Effector memory CD4-positive, alpha-beta T cell (primary cell): ENCODE data around the gene FEZF2.

ENCODE experiments used
- DNase-seq, 3 donors: peaks; one replicate each; pipeline ENCODE4 v3.0.0-alpha.2; 2020
- H3K27ac ChIP-seq: 2 replicates; pipeline ENCODE4 v1.7.0; 2013; ENCODE audit warnings: mild to moderate bottlenecking, low read length, moderate library complexity; ENCODE audit not compliant: insufficient read depth, poor library complexity, severe bottlenecking
- H3K27me3 ChIP-seq: replicated peaks from 2 replicates; pipeline ENCODE4 v1.7.0; 2013; ENCODE audit warnings: mild to moderate bottlenecking, low read length; ENCODE audit not compliant: insufficient read depth, control insufficient read depth, poor library complexity, severe bottlenecking
- H3K36me3 ChIP-seq: 2 replicates; pipeline ENCODE4 v1.7.0; 2013; ENCODE audit warnings: mild to moderate bottlenecking, low read length, moderate library complexity; ENCODE audit not compliant: control insufficient read depth, insufficient read depth
- H3K4me1 ChIP-seq: 2 replicates; pipeline ENCODE4 v1.7.0; 2013; ENCODE audit warnings: low read length, mild to moderate bottlenecking; ENCODE audit not compliant: control insufficient read depth, insufficient read depth, poor library complexity, severe bottlenecking
- H3K4me3 ChIP-seq: 2 replicates; pipeline ENCODE4 v1.7.0; 2013; ENCODE audit warnings: low read length, low read depth, mild to moderate bottlenecking; ENCODE audit not compliant: insufficient read depth, poor library complexity, severe bottlenecking
- H3K9me3 ChIP-seq: 2 replicates; pipeline ENCODE4 v1.7.0; 2013; ENCODE audit warnings: mild to moderate bottlenecking, low read length, moderate library complexity; ENCODE audit not compliant: control insufficient read depth

The FEZF2 gene

DNA sequence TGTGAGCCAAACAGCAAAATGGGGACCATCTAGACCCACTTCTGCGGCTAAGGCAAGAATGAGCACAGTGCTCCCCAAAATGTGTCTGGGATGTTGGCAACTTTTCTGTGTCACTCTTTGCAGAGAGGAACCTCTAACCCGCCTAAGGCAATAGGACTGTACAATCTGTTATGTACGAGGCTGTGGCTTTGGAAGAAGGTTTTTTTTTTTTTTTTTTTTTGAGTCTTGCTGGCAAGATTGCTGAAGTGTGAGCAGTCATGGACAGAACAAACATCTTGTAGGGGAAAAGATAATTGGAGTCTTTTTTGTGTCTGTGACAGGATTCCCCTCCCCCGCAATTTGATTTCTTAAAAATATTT, 7.2 kb downstream of the FEZF2 start:
- H3K9me3 ChIP-seq, result no peaks in the 10 kb centered on the region
- H3K27me3 ChIP-seq, result no peaks in the 10 kb centered on the region
- H3K27ac ChIP-seq, result no peak overlapping the region
- DNase-seq, result no peak
- H3K36me3 ChIP-seq, result no peaks in the 10 kb centered on the region
- no peaks in the 10 kb centered on the region for H3K4me1 ChIP-seq
- H3K4me3 ChIP-seq, result no peak overlapping the region

DNA sequence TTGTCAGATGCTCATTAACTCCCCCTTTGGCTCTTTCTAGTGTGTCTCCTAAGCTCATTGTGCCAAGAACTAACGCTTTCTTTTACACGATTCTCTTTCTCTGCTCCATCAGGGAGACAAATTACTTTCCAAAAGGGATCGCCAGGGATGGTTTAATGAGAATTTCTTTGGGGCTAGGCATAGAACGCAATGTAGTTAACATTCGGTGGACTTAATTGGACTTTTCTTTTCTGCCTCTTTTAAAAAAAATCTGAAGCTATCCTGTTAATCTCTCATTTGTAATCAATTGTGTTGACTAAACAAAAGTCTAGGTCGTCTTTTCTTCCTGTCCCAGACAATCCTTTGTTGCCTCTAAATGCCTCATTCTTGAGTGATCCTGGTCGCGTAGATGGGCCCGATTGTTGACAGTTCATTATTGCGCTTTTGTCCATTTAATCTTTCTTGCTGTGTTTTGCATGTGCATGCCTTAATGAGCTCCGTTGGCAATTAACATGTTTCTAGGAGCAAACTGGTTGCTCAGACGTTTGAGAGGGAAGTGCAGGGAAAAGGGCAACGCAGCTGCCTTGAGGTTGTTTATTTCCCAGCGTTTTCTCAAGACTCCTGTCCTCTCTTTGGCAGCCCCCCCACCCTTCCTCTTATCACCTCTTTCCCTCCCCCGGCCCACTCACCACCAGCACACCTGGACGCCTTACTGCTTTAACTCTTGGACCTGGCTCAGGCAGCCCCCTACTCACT, 7.8 kb downstream of the FEZF2 start:
- no peak for DNase-seq
- Histone ChIP-seq H3K4me1 (no peaks in the 10 kb centered on the region), H3K4me3 (no peak overlapping the region), H3K9me3 (no peaks in the 10 kb centered on the region), H3K27me3 (no peaks in the 10 kb centered on the region), H3K27ac (no peak overlapping the region), H3K36me3 (no peaks in the 10 kb centered on the region)

DNA sequence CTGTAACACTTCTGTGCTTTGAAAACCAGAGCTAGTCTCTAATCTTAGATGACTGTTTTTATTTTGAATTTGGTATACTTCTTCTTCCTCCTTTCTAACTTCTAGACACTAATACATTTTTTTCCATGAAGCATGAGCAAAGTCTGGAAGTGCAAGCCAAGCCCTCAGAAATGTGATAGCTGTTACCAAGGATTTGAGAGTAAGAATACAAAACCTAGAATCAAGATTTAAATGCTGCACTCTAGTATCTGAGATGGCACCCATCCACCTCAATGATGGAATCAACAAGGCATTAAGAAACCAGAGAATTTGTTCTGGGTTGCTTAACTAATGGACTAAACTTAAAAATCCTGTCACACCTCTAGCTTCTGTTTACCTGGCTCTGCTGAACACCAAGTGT, 9.2 kb downstream of the FEZF2 start:
- Histone ChIP-seq H3K4me1 (no peaks in the 10 kb centered on the region), H3K27me3 (no peaks in the 10 kb centered on the region), H3K4me3 (no peak overlapping the region), H3K27ac (no peak overlapping the region), H3K9me3 (no peaks in the 10 kb centered on the region), H3K36me3 (no peaks in the 10 kb centered on the region)
- DNase-seq, result no peak

DNA sequence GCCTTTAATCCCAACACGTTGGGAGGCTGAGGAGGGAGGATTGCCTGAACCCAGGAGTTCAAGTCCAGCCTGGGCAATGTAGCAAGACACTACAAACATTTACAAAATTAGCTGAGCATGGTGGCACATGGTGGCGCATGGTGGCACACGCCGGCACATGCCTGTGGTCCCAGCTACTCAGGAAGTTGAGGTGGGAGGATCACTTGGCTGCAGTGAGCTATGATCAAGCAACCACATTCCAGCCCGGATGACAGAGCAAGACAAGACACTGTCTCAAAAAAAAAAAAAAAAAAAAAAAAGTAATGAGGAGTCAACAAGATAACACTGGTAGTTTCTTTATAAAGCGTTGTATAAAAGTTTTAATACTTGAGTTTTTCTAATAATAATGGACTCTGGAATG, 10.1 kb downstream of the FEZF2 start:
- no peaks in the 10 kb centered on the region for H3K4me1 ChIP-seq
- no peaks in the 10 kb centered on the region for H3K36me3 ChIP-seq
- H3K27ac ChIP-seq, result no peak overlapping the region
- no peak for DNase-seq
- H3K4me3 ChIP-seq, result no peak overlapping the region
- no peaks in the 10 kb centered on the region for H3K9me3 ChIP-seq
- H3K27me3 ChIP-seq, result no peaks in the 10 kb centered on the region

DNA sequence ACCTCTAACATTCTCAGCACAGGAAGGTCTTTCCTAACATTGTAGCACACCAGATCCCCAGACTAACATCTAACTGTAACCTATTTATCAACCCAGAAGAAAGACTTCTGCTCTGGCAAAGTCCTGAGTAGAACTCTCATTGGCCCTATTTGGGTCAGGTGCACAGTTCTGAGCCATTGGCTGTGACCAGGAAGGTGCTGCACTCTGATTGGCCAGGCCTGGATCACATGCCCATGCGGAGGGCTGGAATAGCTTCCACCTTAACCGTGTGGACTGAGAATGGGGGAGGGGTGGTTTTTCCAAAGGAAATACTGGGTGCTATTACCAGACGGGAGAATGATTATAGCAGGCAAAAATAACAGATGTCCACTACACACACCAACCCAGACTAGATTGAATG, 11.5 kb downstream of the FEZF2 start:
- Histone ChIP-seq H3K27me3 (no peaks in the 10 kb centered on the region), H3K9me3 (no peaks in the 10 kb centered on the region), H3K4me3 (no peak overlapping the region), H3K36me3 (no peaks in the 10 kb centered on the region), H3K4me1 (no peaks in the 10 kb centered on the region), H3K27ac (no peak overlapping the region)
- no peak for DNase-seq

DNA sequence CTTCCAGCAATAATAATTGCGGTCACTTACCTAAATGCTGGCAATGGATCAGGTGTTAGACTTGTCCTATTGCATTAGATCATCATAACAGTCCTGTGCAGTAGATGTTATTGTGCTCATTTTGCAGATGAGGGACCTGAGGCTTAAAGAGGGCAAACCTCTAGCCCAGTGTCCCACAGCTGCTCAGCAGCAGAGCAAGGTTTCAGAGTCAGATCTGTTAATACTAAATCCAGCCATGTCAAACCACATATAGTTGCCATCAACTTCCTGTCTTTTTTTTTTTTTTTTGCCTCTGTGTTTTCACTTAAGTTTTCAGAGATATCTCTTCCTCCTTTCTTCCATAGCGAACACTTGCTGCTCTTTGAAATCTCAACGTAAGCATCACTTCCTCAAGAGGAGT, 12.1 kb downstream of the FEZF2 start:
- Histone ChIP-seq H3K9me3 (no peaks in the 10 kb centered on the region), H3K27ac (no peak overlapping the region), H3K4me1 (no peaks in the 10 kb centered on the region), H3K27me3 (no peaks in the 10 kb centered on the region), H3K36me3 (no peaks in the 10 kb centered on the region), H3K4me3 (no peak overlapping the region)
- DNase-seq, result no peak

DNA sequence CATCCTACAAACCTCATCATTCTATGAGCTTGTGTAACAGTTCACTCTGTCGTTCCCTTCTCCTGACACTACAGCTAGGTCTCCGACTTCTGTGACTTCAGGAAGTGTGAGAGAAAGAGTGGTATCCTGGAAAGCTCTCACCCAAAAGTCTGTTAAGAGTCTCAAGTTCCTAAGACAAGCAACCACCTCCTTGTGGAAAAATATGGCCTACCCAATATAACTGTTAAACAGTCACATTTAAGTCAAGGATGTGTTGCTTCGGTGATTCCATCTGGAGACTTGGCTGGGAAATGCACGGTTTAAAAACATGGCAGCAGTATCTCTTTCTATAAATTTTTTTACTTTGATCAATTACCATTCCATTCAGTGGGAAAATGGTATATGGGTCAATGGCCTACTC, 13.8 kb downstream of the FEZF2 start:
- no peaks in the 10 kb centered on the region for H3K27me3 ChIP-seq
- no peaks in the 10 kb centered on the region for H3K36me3 ChIP-seq

DNA sequence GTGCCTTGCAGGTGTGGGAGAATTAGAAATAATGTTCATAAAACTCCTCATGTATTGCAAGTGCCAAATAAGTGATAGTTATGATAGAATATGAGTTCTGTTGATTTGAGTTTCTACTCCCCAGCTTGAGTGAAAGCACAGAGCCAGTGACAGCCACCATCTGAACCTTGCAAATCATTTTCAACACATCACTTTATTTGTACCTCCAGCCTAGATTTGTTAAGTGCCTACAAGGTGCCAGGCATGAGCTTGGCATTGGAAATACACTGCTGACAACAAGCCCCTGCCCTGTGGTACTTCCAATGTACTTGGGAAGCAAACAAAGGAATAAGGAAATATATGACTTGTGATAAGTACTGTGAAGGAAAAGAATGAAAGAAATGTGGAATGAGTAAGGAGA, 17.0 kb downstream of the FEZF2 start:
- Histone ChIP-seq H3K27ac (no peak overlapping the region), H3K4me3 (no peak overlapping the region), H3K36me3 (no peaks in the 10 kb centered on the region), H3K4me1 (no peaks in the 10 kb centered on the region), H3K27me3 (no peaks in the 10 kb centered on the region), H3K9me3 (no peaks in the 10 kb centered on the region)
- DNase-seq, result no peak

More for the DNA sequence above, 13.8 kb downstream of the FEZF2 start:
- no peak overlapping the region for H3K27ac ChIP-seq
- H3K4me1 ChIP-seq, result no peaks in the 10 kb centered on the region
- H3K4me3 ChIP-seq, result no peak overlapping the region
- no peak for DNase-seq
- no peaks in the 10 kb centered on the region for H3K9me3 ChIP-seq

DNA sequence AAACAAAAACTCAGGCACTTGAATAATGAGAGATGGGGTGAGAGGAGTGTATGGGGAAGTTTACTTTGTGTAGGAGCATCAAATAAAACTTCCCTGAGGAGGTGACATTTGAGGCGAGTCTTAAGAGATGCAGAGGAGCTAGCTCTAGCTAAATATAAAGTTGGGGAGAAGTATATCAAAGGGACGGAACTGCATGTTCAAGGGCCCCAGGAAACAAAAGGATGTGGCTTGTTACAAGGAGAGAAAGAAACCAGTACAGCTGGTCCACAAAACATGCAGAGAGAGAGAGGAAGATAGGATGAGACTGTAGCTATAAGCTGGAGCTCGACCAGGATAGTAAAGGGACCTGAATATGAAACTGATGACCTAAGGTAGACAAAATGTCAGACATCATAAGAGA, 17.6 kb downstream of the FEZF2 start:
- Histone ChIP-seq H3K27me3 (no peaks in the 10 kb centered on the region), H3K36me3 (no peaks in the 10 kb centered on the region), H3K4me1 (no peaks in the 10 kb centered on the region), H3K9me3 (no peaks in the 10 kb centered on the region), H3K27ac (no peak overlapping the region), H3K4me3 (no peak overlapping the region)
- no peak for DNase-seq

DNA sequence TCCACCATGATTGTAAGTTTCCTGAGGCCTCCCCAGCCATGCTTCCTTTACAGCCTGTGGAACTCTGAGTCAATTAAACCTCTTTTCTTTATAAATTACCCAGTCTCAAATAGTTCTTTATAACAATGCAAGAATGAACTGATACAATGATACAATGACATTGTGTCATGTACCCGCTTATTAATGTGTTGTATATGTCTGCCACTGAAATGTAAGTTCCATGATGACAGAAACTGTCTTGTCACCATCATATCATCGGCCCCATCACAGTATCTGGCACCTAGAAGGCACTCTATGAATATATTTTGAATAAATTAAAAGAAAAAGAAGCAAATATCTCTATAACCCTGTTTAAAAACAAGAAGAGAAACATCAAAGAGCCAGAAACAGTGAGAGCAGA, 29.6 kb downstream of the FEZF2 start:
- Histone ChIP-seq H3K27ac (no peak overlapping the region), H3K4me1 (no peaks in the 10 kb centered on the region), H3K9me3 (no peaks in the 10 kb centered on the region), H3K27me3 (no peaks in the 10 kb centered on the region), H3K36me3 (no peaks in the 10 kb centered on the region), H3K4me3 (no peak overlapping the region)
- DNase-seq, result no peak
